Measurements from ENCODE around the gene RABAC1. TPM values are rescaled to one million over a fixed set of nuclear protein-coding genes. Genes with fewer than 3 reads are reported as not detected.
"Not testable (repeated sequence)": the region's sequence is repeated elsewhere in the genome, so short reads cannot be mapped to it uniquely, and the experiment has no call there.

Gene RABAC1
- polyA plus RNA-seq, 1 donor from 2014 or later = 290 TPM

DNA sequence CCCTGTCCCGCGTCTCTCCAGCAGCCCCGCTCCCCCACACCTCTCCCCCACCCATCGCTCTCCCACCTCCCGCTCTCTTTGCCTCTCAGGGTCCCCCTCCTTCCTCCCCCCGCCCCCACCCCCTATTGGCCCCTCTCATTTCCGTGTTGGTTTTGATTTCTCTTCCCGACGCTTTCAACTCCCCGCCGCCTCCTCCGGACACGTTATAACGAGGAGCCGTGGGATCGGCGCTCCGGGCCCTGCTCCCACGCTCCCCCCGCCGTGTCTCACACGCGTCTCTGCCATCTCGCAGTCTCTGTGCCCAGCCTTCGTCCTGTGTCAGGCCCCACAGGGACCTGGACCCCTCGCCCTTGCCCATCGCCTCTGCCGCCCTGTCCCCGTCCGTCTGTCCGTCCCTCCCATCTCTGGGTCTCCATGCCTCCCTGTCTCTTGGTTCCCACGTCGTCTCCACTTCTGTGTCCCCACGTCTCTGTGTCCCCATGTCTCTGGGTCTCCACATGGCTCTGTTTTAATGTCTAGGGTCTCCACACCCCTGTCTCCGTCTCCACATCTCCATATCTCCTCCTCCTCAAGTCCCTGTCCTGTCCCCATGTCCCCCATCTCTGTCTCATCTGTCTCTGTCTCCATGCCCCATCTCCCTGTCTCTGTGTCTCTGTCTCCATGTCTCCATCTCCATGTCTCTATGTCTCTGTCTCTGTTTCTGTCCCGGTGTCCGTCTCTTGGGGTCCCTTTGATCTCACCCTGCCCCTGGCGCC lies 43.9 kb downstream of the RABAC1 start:
- Histone ChIP-seq H3K36me3 (ENCODE audit: insufficient read depth, low read length) (no peaks in the 10 kb centered on the region), H3K9me3 (ENCODE audit: low read length) (no peaks in the 10 kb centered on the region), H3K4me2 (ENCODE audit: low read length) (no peak overlapping the region), H3K27me3 (ENCODE audit: insufficient read depth, low read depth, low read length) (peaks cover 84% of the 10 kb centered on the region), H2AFZ (ENCODE audit: low read depth, low read length) (no peak overlapping the region), H3K9ac (ENCODE audit: low read length) (no peak overlapping the region), H3K79me2 (replicated peaks; ENCODE audit: insufficient read depth, low read length) (no peaks in the 10 kb centered on the region), H3K9me2 (ENCODE audit: insufficient read depth, low read length) (no peaks in the 10 kb centered on the region), H3K4me3 (ENCODE audit: low read length) (no peak overlapping the region), H3F3A (ENCODE audit: insufficient read depth, low read length, poor library complexity, severe bottlenecking) (no peaks in the 10 kb centered on the region), H3K27ac (ENCODE audit: low read length) (no peak overlapping the region), H4K20me1 (ENCODE audit: insufficient read depth) (no peaks in the 10 kb centered on the region)
- TF ChIP-seq EZH2 (IDR thresholded peaks at IDR 0.05; ENCODE audit: borderline replicate concordance, insufficient read depth, low read length, poor library complexity, severe bottlenecking) = no peak
- TF ChIP-seq MXI1 (conservative IDR thresholded peaks at IDR 0.05; ENCODE audit: poor library complexity, severe bottlenecking) = no peak
- no peak for TF ChIP-seq REST (IDR thresholded peaks at IDR 0.05; ENCODE audit: borderline replicate concordance)
- no peak for TF ChIP-seq CTCF (IDR thresholded peaks at IDR 0.05; ENCODE audit: poor library complexity, severe bottlenecking)
- no peak for TF ChIP-seq POLR2AphosphoS5 (IDR thresholded peaks at IDR 0.05)
- no peak for TF ChIP-seq RAD21 (conservative IDR thresholded peaks at IDR 0.05)
- no peak for TF ChIP-seq SMC3 (conservative IDR thresholded peaks at IDR 0.05; ENCODE audit: poor library complexity)
- no peak for TF ChIP-seq TAF1 (IDR thresholded peaks at IDR 0.05; ENCODE audit: low read depth)
- TF ChIP-seq EP300 (conservative IDR thresholded peaks at IDR 0.05; ENCODE audit: poor library complexity, severe bottlenecking) = no peak

DNA sequence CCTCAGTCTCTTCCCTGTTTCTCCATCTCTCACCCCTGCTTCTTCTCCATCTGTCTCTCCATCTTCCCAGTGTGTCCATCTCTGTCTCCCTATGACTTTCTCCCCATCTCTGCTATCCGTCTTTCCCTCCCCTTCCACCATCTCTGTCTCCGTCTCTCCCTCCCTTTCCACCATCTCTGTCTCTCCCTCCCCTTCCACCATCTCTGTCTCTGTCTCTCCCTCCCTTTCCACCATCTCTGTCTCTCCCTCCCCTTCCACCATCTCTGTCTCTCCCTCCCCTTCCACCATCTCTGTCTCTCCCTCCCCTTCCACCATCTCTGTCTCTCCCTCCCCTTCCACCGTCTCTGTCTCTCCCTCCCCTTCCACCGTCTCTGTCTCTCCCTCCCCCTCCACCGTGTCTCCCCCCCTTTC lies 44.7 kb downstream of the RABAC1 start:
- not testable (repeated sequence) for H3K36me3 ChIP-seq (ENCODE audit: insufficient read depth, low read length); H3K27ac ChIP-seq (ENCODE audit: low read length); H3K9ac ChIP-seq (ENCODE audit: low read length); H3K4me2 ChIP-seq (ENCODE audit: low read length); H3K9me3 ChIP-seq (ENCODE audit: low read length); H3K4me3 ChIP-seq (ENCODE audit: low read length); H3K79me2 ChIP-seq (replicated peaks; ENCODE audit: insufficient read depth, low read length); H4K20me1 ChIP-seq (ENCODE audit: insufficient read depth); H3K9me2 ChIP-seq (ENCODE audit: insufficient read depth, low read length); H2AFZ ChIP-seq (ENCODE audit: low read depth, low read length); H3F3A ChIP-seq (ENCODE audit: insufficient read depth, low read length, poor library complexity, severe bottlenecking)
- peaks cover 83% of the 10 kb centered on the region for H3K27me3 ChIP-seq (ENCODE audit: insufficient read depth, low read depth, low read length)
